DMS 273 treated with DMSO at 0.1 percent for 48 hours (cell line): ENCODE measurements around the gene SMIM38.
"Not testable (repeated sequence)": the region's sequence is repeated elsewhere in the genome, so short reads cannot be mapped to it uniquely, and the experiment has no call there.

Experiments used
- DNase-seq: peaks from one replicate; lab custom pipeline; 2025; lab: John Stamatoyannopoulos, UW

The SMIM38 gene

DNA sequence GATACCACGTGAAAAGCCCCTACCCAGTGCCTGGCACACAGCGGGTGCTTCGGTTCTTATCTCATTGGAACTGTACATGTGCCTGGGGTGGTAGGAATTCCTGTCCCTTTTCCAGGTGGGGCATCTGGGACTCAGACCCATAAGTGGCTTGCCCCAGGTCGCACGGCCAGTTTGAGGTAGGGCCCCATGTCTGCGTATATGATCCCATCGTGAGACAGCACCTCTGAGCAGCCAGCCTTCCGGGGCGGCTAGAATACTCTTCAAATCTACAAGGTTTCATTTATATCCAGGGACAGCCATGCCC is 33.5 kb upstream of the SMIM38 start:
- no peak for DNase-seq

DNA sequence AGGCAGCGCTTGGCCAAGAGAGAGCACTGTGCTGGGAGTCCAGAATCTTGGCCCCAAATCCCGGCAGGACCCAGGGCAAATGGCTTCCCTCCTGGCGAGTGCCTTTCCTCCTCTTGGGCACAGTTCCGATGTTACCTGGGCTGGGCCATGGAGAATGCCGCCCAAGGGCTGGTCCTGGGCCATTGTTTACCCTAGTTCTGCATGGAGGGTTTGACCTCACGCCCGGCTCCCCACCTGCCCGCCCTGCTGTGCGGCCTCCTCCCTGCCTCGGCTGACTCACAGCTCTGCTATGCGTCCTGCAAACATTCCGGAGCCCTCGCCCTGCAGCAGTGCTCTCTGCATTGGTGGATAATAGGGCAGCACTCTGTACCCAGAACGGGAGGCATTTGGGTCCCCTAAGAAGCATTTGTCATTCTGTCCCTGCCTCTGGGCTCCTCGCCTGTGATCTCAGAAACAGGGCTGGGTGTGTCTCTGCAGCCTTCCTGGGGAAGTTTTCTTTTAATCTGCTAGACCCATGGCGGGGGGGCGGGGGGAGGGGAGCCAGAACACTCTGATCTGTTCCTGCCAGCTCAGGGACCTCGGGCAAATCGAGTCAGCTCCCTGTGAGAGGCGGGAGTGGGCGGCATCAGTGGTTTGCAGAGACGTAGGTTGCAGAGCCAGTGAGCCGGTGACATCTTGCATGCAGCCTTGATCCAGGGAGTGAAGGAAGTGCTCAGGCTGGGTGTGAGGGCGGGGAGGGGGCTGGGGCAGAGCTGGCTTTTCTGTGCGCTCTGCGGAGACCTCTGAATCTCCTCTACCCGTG is 32.9 kb upstream of the SMIM38 start:
- DNase-seq, result no peak

DNA sequence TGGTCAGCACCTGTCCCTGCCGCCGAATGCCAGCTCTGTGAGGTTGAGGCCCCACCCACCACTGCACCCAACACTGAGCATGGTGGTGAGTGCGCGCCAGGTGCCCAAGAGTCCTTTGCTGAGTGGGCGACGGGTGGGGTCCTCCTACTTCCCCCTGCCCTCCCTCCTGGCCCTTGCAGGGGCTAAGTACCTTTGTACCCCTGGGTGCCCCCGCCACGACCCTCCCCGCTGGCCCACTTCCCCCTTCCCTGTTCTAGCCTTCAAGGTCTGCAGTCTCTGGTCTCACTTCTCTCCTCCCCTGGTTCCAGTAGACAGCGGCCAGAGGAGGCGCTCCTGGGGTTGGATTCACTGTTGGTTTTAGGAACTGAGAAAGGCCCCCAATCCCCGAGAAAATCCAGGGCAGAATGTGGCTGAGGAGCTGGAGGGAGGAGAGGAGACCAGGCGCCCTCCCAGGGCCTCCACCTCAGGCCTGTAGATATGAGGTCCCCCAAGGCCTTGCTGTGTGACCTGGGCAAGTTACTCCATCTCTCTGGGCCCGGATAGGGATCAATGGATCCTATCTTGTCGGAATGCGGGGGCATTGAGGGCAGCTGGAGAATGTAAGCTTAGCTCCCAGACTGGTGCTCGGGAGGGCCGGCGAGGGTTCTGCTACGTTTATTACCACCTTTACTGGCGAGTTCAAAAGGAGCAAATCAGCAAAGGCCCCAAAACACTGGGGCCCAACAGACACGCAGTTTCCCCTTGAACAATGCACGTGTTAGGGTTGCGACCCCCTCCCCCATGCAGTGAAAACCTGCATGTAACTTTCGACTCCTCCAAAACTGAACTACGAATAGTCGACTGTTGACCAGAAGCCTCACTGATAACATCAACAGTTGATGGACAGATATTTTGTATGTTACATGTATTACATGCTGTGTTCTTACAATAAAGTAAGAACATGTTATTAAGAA is 31.9 kb upstream of the SMIM38 start:
- no peak for DNase-seq

DNA sequence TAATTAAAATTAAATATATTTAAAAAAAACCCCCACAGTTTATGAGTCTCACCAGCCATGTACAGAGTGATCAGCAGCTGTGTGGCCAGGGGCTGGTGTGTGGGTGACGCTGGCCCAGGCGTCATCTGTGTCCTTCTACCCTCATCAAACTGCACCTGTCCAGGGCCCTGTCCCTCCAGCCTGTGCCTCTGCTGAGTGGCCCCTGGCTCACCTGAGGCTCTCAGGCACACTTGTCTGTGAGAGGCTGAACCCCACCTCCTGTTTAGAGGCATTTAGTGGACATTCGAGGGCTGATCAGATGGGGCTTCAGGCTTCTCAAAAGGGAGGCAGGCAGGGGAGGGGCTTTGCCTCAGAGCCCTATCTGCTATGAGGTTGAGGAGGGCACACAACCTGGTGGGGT is 29.9 kb upstream of the SMIM38 start:
- DNase-seq, result no peak

DNA sequence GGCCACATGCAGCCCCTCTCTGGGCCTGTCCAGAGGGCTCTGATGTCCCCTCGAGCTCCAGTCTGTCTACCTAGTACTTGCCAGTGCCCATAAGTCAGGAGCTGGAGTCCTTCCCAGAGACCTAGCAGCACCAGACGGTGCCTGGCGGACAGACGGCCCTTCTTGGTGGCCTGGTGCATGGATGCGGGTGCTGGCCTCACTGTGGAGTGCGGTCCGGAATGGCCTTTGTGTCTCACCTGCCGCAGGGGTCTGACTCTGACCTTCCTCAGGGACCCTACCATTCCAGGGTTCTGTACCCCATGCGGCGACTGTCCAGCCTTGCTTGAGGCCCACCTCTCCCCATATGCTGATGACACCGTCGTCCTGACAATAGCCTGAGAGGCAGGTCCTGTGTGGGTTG is 29.4 kb upstream of the SMIM38 start:
- no peak for DNase-seq

DNA sequence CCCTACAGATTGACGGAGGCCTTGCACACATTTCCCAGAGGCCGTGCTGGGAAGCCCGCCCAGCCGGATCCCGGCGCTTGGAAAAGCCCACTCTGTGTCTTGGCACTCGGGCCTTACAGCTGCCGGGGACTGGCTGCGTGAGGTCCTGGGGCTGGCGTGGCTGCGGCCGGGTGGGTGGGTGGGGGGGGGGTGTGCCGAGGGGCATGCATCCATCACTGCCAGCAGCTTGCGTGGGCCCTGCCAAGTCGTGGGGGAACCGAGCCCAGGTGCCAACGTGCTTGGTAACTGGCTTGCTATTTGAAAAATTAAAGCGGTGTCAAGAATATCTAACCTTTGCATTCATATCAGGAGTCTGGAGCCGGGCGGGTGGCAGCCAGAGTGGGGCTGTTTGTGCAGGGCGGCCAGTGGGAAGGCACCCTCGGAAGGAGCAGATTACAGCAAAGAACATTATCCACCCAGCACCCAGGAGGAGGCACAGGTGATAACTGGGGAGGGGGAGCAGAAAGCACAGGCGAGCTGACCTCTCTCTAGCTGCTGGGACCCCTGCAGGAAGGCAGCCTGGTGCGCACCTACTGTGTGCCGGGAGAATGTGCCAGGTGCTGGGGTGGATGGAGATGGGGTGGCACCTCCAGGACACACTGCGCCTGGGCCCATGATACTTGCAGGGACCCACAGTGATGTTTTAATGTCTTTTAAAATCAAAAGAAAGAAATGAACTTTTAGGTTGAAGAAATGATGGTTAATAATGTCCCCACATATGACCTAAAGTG is 28.5 kb upstream of the SMIM38 start:
- no peak for DNase-seq

DNA sequence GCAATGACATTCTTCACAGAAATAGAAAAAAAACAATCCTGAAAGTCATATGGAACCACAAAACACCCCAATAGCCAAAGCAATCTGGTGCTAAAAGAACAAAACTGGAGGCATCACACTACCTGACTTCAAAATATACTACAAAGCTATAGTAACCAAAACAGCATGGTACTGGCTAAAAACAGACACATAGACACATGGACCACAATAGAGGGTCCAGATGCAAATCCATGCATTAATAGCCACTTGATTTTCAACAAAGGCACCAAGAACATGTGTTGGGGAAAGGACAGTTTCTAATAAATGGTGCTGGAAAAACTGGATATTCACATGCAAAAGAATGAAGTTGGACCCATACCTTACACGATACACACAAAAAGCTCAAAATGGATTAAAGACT is 27.9 kb upstream of the SMIM38 start:
- no peak for DNase-seq

DNA sequence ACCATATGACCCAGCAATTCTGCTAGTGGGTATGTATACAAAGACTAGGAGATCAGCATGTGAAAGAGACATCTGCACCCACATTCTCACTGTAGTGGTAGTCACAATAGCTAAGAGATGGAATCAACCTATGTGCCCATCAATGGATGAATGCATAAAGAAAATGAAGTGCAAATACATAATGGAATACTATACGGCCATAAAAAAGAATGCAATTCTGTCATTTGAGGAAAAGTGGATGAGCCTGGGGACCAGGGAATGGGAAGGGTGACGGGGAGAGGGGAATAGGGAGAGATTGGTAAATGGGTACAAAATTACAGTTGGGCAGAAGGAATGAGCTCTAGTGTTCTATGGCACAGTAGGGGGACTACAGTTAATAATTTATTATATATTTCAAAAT is 26.7 kb upstream of the SMIM38 start:
- DNase-seq, result no peak

DNA sequence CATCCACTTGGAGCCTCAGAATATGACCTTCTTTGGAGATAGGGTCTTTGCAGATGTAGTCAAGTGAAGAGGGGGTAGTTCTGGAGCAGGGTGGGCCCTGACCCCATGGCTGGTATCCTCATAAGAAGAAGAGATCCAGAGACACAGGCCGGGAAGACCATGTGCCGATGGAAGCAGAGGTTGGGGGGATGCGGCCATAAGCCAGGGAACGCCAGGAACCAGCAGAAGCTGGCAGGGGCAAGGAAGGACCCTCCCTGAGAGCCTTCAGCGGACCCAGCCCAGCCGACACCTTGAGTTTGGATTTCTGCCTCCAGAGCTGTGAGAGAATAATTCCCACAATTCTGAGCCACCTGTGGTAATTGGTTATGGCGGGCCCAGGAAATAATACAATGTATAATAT is 26.1 kb upstream of the SMIM38 start:
- no peak for DNase-seq

DNA sequence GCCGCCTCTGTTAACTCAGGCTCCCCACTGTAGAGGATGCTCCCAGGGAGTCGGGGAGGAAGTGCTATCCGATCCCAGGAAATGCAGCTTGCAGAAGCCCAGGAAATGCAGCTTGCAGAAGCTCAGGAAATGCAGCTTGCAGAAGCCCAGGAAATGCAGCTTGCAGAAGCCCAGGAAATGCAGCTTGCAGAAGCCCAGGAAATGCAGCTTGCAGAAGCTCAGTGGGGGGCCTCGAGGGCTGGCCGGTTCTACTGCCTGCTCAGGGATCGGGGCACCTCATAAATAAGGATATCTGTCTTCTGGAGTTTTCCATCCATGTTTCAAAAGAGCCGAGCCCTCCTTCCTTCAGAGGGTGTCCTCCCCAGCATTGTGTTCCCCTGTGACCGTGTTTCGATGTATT is 25.1 kb upstream of the SMIM38 start:
- DNase-seq, result no peak

DNA sequence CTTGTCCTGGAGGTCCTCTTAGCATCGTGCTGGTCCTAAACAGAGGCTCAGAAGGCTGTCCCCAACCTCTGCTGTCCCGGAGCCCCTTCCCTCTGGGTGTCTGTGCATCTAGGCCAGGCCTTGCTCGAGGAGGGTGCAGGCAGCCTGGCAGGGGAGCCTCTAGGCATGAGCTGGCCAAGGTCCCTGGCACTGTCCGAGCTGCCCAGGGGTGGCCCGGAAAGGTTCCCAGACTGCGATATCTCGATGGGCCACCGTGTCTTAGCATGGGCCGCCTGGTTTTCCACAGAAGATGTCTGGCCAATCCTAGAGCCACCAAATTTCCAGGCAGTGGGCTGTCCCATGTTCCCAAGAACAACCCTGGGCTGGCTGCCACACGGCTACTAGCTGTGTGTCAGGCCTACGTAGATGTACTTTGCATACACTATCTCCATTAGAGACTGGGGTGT is 24.6 kb upstream of the SMIM38 start:
- DNase-seq, result no peak

DNA sequence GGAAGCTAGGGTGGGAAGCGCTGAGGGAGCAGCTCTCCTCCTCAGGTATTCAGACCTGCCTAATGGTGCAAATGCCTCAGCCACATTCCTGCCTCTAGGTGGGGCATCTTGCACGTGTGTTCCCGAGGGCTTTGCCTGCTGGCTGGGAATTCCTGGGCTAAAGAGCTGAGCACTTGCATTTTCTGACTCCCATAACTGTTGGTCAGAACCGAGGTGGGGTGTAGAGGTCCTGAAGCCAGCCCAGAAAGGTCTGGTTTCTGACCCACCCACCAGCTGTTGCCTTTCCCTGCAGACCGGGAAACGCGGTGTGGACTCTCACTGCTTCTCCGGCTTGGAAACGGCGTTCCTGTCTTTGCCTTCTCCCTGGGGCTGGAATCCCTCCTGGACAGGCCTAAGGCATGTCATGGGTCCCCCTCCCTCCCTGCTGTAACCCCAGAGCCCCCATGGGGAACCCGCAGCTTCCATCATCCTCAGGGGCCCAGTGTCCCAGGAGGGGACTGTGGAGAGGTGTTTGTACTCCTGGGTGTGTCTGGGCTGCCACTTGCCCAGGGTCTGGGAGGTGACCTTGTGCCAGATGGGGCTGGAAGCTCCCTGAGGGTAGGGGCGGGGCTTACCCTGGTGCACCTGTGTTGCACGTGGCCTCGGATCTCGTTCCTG is 24.0 kb upstream of the SMIM38 start:
- DNase-seq, result peak; percentile 4

DNA sequence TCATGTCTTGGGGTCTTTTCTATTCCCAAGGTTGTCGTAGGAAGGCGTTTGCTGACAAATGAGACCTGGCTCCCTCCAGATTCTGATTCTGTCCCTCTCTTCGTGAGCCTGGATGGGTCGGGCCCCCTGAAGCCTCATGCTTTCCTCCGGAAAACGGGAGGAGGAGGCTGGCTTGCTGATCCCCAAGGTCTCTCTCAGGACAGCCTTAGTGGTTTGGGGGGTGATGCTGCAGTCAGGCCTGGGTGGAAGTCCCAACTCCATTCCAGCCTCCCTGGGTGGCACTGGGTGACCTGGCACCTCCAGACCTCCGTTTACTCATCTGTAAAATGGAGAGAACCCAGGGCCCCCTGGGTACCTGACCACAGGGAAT is 23.4 kb upstream of the SMIM38 start:
- no peak for DNase-seq

DNA sequence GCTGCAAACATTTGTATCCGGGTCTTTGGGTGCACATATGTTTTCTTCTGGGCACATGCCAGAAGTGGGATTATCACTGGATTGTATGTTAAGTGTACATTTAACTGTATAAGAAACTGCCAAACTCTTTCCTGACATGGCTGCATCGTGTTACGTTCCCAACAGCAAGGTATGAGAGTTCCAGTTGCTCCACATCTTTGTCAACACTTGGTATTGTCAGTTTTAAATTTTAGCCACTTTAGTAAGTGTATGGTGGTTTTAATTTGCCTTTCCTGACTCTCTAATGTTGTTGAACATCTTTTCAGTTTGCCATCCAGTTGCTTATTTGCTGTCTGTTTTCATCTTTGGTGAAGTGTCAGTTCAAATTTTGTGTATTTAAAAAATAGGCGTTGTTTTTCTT is 22.5 kb upstream of the SMIM38 start:
- no peak for DNase-seq

DNA sequence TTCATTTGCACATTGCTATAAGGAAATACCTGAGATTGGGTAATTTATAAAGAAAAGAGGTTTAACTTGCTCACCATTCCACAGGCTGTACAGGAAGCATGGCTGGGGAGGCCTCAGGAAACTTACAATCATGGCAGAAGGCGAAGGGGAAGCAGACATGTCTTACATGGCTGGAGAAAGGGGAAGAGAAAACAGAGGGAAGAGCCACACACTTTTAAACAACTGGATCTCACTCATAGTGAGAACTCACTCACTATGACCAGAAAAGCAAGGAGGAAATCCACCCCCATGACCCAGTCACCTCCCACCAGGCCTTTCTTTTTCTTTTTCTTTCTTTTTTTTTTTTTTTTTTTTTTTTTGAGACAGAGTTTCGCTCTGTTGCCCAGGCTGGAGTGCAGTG is 21.6 kb upstream of the SMIM38 start:
- DNase-seq, result not testable (repeated sequence)

DNA sequence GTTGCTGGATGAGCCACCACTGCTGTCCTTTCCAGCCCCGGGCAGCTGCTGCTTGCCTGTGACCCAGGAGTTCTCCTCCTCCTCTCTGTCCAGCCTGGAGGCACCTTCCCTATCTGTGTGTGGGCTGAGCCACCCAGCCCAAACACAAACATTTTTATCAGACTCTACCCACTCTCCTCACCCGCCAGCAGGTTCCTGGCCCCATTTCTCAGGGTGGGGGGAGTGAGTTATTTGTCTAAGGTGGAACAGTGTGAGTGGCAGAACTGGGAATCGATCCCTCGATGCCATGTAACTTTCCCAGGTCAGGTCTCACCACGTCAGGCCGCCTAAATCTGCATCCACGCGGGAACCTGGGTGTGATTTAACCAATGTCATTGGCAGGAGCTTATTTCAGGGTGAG is 20.8 kb upstream of the SMIM38 start:
- no peak for DNase-seq

DNA sequence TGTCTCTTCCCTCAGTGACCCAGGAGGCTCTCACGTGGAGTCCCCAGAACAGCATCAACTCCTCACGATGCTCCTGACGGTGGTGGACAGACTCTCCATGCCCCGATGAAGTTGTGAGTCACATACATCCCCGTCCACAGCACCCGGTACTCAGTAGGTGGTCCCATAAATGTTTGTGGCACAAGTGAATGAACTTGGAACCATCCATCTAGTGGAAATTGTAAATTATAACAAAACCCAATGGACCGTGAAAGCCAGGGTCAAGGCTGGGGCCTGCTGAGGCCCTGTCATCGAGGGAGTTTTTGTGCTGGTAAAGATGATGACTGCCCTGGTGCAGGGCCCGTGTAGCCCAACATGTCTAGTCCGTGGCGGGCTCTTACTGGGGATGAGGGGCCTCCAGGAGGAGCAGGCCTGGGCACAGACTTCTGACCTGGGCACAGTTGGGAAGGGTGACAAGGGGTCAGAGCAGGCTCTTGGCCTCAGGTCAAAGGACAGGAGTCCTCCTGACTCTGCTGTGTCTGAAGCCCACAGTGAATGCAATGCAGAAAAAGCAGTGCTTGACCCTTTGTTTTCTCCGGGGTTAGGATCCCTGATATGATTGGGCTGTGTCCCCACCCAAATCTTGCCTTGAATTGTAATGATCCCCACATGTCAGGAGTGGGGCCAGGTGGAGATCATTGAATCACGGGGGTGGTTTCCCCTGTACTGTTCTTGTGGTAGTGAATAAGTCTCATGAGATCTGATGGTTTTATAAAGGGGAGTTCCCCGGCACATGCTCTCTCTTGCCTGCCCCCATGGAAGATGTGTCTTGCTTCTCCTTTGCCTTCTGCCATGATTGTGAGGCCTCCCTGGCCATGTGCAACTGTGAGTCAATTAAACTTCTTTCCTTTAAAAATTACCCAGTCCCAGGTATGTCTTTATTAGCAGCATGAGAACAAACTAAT is 20.0 kb upstream of the SMIM38 start:
- DNase-seq, result no peak

DNA sequence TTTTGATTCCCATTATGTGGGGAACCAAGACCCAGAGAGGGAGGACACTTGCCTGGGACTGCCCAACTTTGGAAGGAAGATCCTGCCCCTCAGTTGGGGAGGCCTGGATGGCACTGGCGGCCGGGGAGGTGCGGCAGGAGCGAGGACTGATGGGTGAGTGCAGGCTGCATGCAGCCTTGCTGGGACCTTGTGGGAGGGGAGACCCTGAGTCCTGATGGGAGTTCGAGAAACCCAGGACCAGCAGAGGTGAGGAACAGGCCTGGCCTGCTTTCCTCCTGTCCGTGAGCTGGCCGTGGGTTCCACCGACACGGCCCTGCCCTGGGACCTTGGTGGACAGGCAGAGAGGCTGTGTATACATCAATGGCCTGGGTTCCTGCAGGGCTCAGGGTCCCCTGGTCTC is 19.3 kb upstream of the SMIM38 start:
- no peak for DNase-seq

DNA sequence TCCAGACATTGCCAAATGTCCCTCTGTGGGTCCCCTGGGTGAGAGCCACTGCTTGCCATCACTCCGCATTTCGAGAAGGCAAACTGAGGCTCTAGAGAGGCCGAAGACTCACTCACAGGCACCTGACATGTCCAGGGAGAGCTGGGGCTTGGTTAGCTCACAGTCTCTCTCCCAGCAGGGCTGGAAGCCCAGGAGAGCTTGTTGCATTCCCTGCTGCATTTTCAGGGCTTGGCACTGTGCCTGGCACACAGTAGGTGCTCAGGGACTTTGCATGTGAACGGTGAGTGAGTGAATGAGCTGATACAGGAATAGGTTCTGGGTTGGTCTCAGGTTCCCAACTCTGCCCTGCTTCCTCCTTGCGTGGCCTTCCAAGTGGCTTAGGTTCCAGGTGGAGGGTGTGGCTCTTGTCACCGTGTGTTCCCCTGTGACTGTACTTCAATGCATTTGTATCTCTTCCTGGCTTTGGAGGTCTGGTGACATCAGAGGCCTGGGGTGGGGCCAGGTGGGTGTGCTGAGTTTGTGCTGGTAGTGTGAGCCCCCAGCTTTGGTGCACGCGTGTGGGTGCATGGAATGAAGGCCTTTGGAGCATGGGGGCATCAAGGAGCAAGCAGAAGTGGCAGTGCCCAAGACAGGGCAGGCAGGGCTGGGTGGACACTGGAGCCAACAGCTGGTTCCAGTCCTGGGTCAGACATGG is 18.4 kb upstream of the SMIM38 start:
- DNase-seq, result no peak

DNA sequence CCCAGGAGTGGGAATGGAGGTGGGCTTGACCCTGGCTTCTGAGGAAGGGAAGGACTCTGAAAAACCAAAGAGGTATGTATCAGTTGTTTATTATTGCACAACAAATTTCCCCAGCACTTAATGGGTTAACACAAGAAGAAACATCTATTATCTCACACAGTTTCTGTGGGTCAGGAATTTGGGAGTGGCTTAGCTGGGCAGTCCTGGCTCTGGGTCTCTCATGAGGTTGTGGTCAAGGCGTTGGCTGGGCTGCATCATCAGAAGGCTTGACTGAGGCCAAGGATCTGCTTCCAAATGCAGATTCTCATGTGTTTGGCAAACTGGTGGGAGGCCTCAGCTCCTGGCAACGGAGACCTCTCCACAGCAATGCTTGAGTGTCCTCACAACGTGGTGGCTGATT is 17.5 kb upstream of the SMIM38 start:
- DNase-seq, result no peak
